GM12878 (cell line): ENCODE results near the gene IGSF11. TPM values are rescaled to one million over a fixed set of nuclear protein-coding genes. Genes with fewer than 3 reads are reported as not detected.

Experiments used
- ATAC-seq: fragments of 200-7000 bp; cut with Tn5 transposase; 3 replicates; pipeline ENCODE4 v1.9.1; 2020; ENCODE audit warnings: mild to moderate bottlenecking, moderate library complexity
- BruUV-seq: library from RNA; stranded (reverse); fragments of 400-500 nt; replicated peaks from 2 replicates; lab custom pipeline; 2021; lab: Mats Ljungman, UMichigan
- CTCF ChIA-PET: fragments of 300-600 bp; sonication (Branson Sonifier 250); formaldehyde crosslinking; extraction: SDS; loops from one replicate; lab custom pipeline; 2021; ENCODE audit warnings: inconsistent platforms; lab: Yijun Ruan, JAX
- POLR2A ChIA-PET: fragments of 350-600 bp; formaldehyde crosslinking; extraction: SDS; loops from one replicate; lab custom pipeline; 2021; ENCODE audit warnings: inconsistent platforms; lab: Charles Lee
- RAD21 ChIA-PET: fragments of 300-600 bp; sonication (Branson Sonifier 250); formaldehyde crosslinking; loops from one replicate; lab custom pipeline; 2023; ENCODE audit warnings: antibody characterized with exemption; ENCODE audit not compliant: unreplicated experiment; lab: Charles Lee
- SMC1A ChIA-PET: fragments of 300-600 bp; sonication (Branson Sonifier 250); formaldehyde crosslinking; loops from one replicate; lab custom pipeline; 2023; ENCODE audit not compliant: unreplicated experiment, uncharacterized antibody; lab: Charles Lee
- DNase-seq: peaks from one replicate; pipeline ENCODE4 v3.0.0-alpha.2; 2011; ENCODE audit warnings: low read depth, low spot score
- FAIRE-seq: peaks from 3 replicates; lab custom pipeline; 2011; peaks lifted over from hg19 to GRCh38; lab: Jason Lieb, UNC
- H2AFZ ChIP-seq: 2 replicates; pipeline ENCODE4 v1.6.0; 2011; ENCODE audit warnings: low read depth, low read length, control low read depth; ENCODE audit not compliant: control insufficient read depth
- H3K27ac ChIP-seq: 2 replicates; pipeline ENCODE4 v1.5.1; 2011; ENCODE audit warnings: control low read depth; ENCODE audit not compliant: control insufficient read depth, insufficient read depth
- H3K27me3 ChIP-seq, 2 experiments: replicated peaks in 1 of 2; 2 replicates each; pipeline versions ENCODE4 v1.6.0 to v1.6.1; 2011; ENCODE audit warnings: low read length in 1 of 2; ENCODE audit not compliant: control insufficient read depth in 2 of 2, insufficient read depth in 2 of 2
- H3K36me3 ChIP-seq, 2 experiments: 2 replicates each; pipeline ENCODE4 v1.5.1; 2011; ENCODE audit warnings: low read length in 1 of 2; ENCODE audit not compliant: control insufficient read depth in 2 of 2, insufficient read depth in 2 of 2
- H3K4me1 ChIP-seq: 2 replicates; pipeline ENCODE4 v1.6.1; 2011; ENCODE audit warnings: mild to moderate bottlenecking, low read length, moderate library complexity, mixed read lengths; ENCODE audit not compliant: control insufficient read depth, insufficient read depth
- H3K4me2 ChIP-seq: 2 replicates; pipeline ENCODE4 v1.6.0; 2011; ENCODE audit warnings: control low read depth; ENCODE audit not compliant: control insufficient read depth, insufficient read depth
- H3K4me3 ChIP-seq: fragments of 200-600 bp; sonication (generic); 2 replicates; pipeline ENCODE4 v1.5.1; 2016
- H3K79me2 ChIP-seq: 2 replicates; pipeline ENCODE4 v1.6.0; 2011; ENCODE audit warnings: low read length; ENCODE audit not compliant: control insufficient read depth, insufficient read depth
- H3K9ac ChIP-seq: 2 replicates; pipeline ENCODE4 v1.8.0; 2011; ENCODE audit warnings: low read length, control low read depth, mixed read lengths; ENCODE audit not compliant: control insufficient read depth, insufficient read depth
- H3K9me3 ChIP-seq: replicated peaks from 3 replicates; pipeline ENCODE4 v1.5.1; 2011; ENCODE audit warnings: mild to moderate bottlenecking, low read length; ENCODE audit not compliant: control insufficient read depth, insufficient read depth
- H4K20me1 ChIP-seq: 2 replicates; pipeline ENCODE4 v1.6.0; 2011; ENCODE audit not compliant: control insufficient read depth, insufficient read depth
- ATF3 ChIP-seq: IDR thresholded peaks from 2 replicates; pipeline ENCODE4 v1.6.1; 2011; ENCODE audit warnings: low read depth, mild to moderate bottlenecking, low read length, moderate library complexity, borderline replicate concordance; ENCODE audit errors: extremely low read depth
- CEBPZ ChIP-seq: fragments of 150-350 bp; IDR thresholded peaks from 2 replicates; pipeline ENCODE4 v1.6.1; 2016; ENCODE audit warnings: low read depth, low read length
- EGR1 ChIP-seq, 2 experiments: IDR thresholded peaks; 1 replicate in 1 of 2; 2 replicates in 1 of 2; pipeline ENCODE4 v1.6.1; 2011 to 2012; ENCODE audit warnings: low read depth in 2 of 2, low read length in 2 of 2, borderline replicate concordance in 1 of 2, mild to moderate bottlenecking in 1 of 2, moderate library complexity in 1 of 2
- JUND ChIP-seq: IDR thresholded peaks from 2 replicates; pipeline ENCODE4 v1.6.1; 2012; ENCODE audit warnings: low read depth, mild to moderate bottlenecking, low read length, improper control_type of control experiment, moderate library complexity
- NKRF ChIP-seq: fragments of 450-650 bp; conservative IDR thresholded peaks from 2 replicates; pipeline ENCODE4 v1.6.1; 2017; ENCODE audit warnings: mild to moderate bottlenecking, moderate library complexity
- RB1 ChIP-seq: fragments of 450-650 bp; formaldehyde crosslinking; IDR thresholded peaks from 2 replicates; pipeline ENCODE4 v1.6.1; 2017; ENCODE audit warnings: mild to moderate bottlenecking, borderline replicate concordance
- SP1 ChIP-seq: IDR thresholded peaks from one replicate; pipeline ENCODE4 v1.6.1; 2011; ENCODE audit warnings: low read depth, low read length
- ZBED1 ChIP-seq: IDR thresholded peaks from 2 replicates; pipeline ENCODE4 v1.6.1; 2016; ENCODE audit warnings: borderline replicate concordance
- ZNF384 ChIP-seq: IDR thresholded peaks from 2 replicates; pipeline ENCODE4 v1.6.1; 2012; ENCODE audit warnings: low read depth, mild to moderate bottlenecking, low read length, improper control_type of control experiment, borderline replicate concordance
- ZSCAN29 ChIP-seq: fragments of 450-650 bp; IDR thresholded peaks from 2 replicates; pipeline ENCODE4 v1.6.1; 2017; ENCODE audit warnings: mild to moderate bottlenecking, moderate library complexity
- WGBS: methylation state at CpG from one replicate; pipeline ENCODE4 v1.1.6; 2016; ENCODE audit warnings: low lambda C conversion rate; ENCODE audit not compliant: insufficient replicate concordance, insufficient coverage; ENCODE audit errors: missing lambda C conversion rate; 5-methylcytosine and 5-hydroxymethylcytosine counted together
- in situ Hi-C: fragments of 300-500 bp; cut with MboI; formaldehyde crosslinking; loops from 9 replicates; pipeline ENCODE4 v1.14.3; 2018; ENCODE audit warnings: mixed read lengths
- intact Hi-C: fragments of 100-400 bp; cut with micrococcal nuclease; formaldehyde crosslinking; loops from one replicate; pipeline ENCODE4 v1.14.2; 2022; ENCODE audit not compliant: unreplicated experiment
- polyA plus RNA-seq, 11 experiments: library from polyadenylated mRNA; depleted of rRNA in 4 of 11; unstranded in 6 of 11; stranded (reverse) in 5 of 11; fragments of >200 nt; fragmentation: Nextera tagmentation in 4 of 11; fragmentation: Illumina TruSeq in 1 of 11; extraction: Ambion mirVana in 4 of 11; extraction: Trizol in 1 of 11; gene quantifications; 1 replicate in 1 of 11; 2 replicates in 10 of 11; pipeline versions ENCODE4 v1.2.1 to v1.2.3, GENCODE V29; 2011 to 2016; ENCODE audit warnings: inconsistent platforms in 2 of 11, missing spikeins in 2 of 11, low read depth in 1 of 11
- total RNA-seq, 4 experiments: library from RNA; depleted of rRNA in 3 of 4; stranded (reverse); fragments of >200 nt in 3 of 4; fragmentation: Illumina TruSeq in 1 of 4; extraction: Trizol in 1 of 4; gene quantifications; 2 replicates each; pipeline versions ENCODE4 v1.2.1 to v1.2.3, GENCODE V29; 2013 to 2021

IGSF11 gene
- total and polyA plus RNA-seq, 10 of the 15 experiments (the other 5 are each of a cell fraction or from before 2014, with no cell fraction given): 0.03 TPM; not detected in 9

GRCh38 chr3:119033393-119034255 is 1.0 kb downstream of the IGSF11 start:
- Histone ChIP-seq H2AFZ (no peak overlapping the region), H4K20me1 (no peaks in the 10 kb centered on the region), H3K36me3 (no peaks in the 10 kb centered on the region), H3K9me3 (no peaks in the 10 kb centered on the region), H3K27me3 (peaks cover 2 to 14% of the 10 kb centered on the region in 2 experiments), H3K27ac (no peak overlapping the region), H3K4me2 (peak overlapping the region; percentile 98), H3K4me1 (no peaks in the 10 kb centered on the region), H3K9ac (no peak overlapping the region), H3K79me2 (no peaks in the 10 kb centered on the region), H3K4me3 (peak overlapping the region; percentile 43; the same call in 1 of the 2 replicates)
- TF ChIP-seq NKRF (no peak), ZBED1 (no peak), ZNF384 (no peak), ATF3 (no peak), ZSCAN29 (no peak), EGR1 (IDR thresholded peaks at IDR 0.05; ENCODE audit: borderline replicate concordance in 1 of 2, low read depth in 2 of 2, low read length in 2 of 2) (no peak), SP1 (no peak), RB1 (no peak), CEBPZ (no peak), JUND (no peak)
- no peak for FAIRE-seq
- ChIA-PET POLR2A (no interaction called here), CTCF (interaction anchor here (0.8 to 7.7 kb wide), 12 partner anchors 10 to 647 kb away, joined by 3 to 181 read pairs (median 4); partner anchors contain the start of gene B4GALT4), SMC1A (interaction anchor here (0.6 to 5.9 kb wide), 2 partner anchors 90 to 150 kb away, joined by 4 to 59 read pairs; no protein-coding TSS in a partner anchor), RAD21 (interaction anchor here (0.6 to 3.3 kb wide), 6 partner anchors 66 to 865 kb away, joined by 3 to 60 read pairs (median 4); no protein-coding TSS in a partner anchor)
- intact Hi-C loops (loop anchor here (1.0 kb wide), 1 partner anchor 149 kb away; no protein-coding TSS in a partner anchor), in situ Hi-C loops (no loop called here)
- WGBS: 36% methylated on average over 14 of the region's 14 CpGs
- no peak for DNase-seq
- BruUV-seq: no TSS peak
- ATAC-seq: no peak
